H9 (cell line): Measurements from ENCODE around the gene AMMECR1. TPM values are rescaled to one million over a fixed set of nuclear protein-coding genes. Genes with fewer than 3 reads are reported as not detected.

Source experiments
- DNase-seq: peaks from one replicate; pipeline ENCODE4 v3.0.0-alpha.2; 2017
- H2AFZ ChIP-seq: one replicate; pipeline ENCODE4 v1.6.1; 2013; ENCODE audit warnings: mild to moderate bottlenecking, low read length, control low read depth, moderate library complexity
- H2AK5ac ChIP-seq: 2 replicates; pipeline ENCODE4 v1.6.1; 2013; ENCODE audit warnings: low read length, control low read depth, mixed read lengths; ENCODE audit not compliant: insufficient read length
- H2BK120ac ChIP-seq: one replicate; pipeline ENCODE4 v1.6.1; 2013; ENCODE audit warnings: low read depth, mild to moderate bottlenecking, low read length, control low read depth, inconsistent platforms; ENCODE audit not compliant: poor library complexity, severe bottlenecking
- H2BK12ac ChIP-seq: 2 replicates; pipeline ENCODE4 v1.6.1; 2013; ENCODE audit warnings: low read length, control low read depth, mixed read lengths, low read depth; ENCODE audit not compliant: insufficient read length
- H2BK15ac ChIP-seq: 2 replicates; pipeline ENCODE4 v1.6.1; 2013; ENCODE audit warnings: low read depth, low read length, control low read depth
- H2BK20ac ChIP-seq: one replicate; pipeline ENCODE4 v1.6.1; 2013; ENCODE audit warnings: low read depth, mild to moderate bottlenecking, low read length, control low read depth, inconsistent platforms; ENCODE audit not compliant: poor library complexity, severe bottlenecking
- H2BK5ac ChIP-seq: 2 replicates; pipeline ENCODE4 v1.6.1; 2013; ENCODE audit warnings: low read length, control low read depth, mixed read lengths; ENCODE audit not compliant: insufficient read length
- H3K14ac ChIP-seq: 2 replicates; pipeline ENCODE4 v1.6.1; 2013; ENCODE audit warnings: low read length, control low read depth; ENCODE audit not compliant: insufficient read depth
- H3K18ac ChIP-seq: 2 replicates; pipeline ENCODE4 v1.6.1; 2013; ENCODE audit warnings: low read depth, mild to moderate bottlenecking, mixed read lengths, low read length, control low read depth; ENCODE audit not compliant: insufficient read length
- H3K23ac ChIP-seq: 2 replicates; pipeline ENCODE4 v1.6.1; 2013; ENCODE audit warnings: low read length, control low read depth, mixed read lengths, low read depth; ENCODE audit not compliant: insufficient read length
- H3K23me2 ChIP-seq: 2 replicates; pipeline ENCODE4 v1.6.1; 2013; ENCODE audit warnings: low read depth, mild to moderate bottlenecking, mixed read lengths, low read length, control low read depth; ENCODE audit not compliant: insufficient read length, poor library complexity, severe bottlenecking
- H3K27ac ChIP-seq: 2 replicates; pipeline ENCODE4 v1.5.1; 2013; ENCODE audit warnings: low read length, control low read depth, mixed read lengths, low read depth; ENCODE audit not compliant: insufficient read length
- H3K27me3 ChIP-seq: 2 replicates; pipeline ENCODE4 v1.6.1; 2013; ENCODE audit warnings: low read length, control low read depth, inconsistent platforms; ENCODE audit not compliant: insufficient read depth
- H3K4ac ChIP-seq: 2 replicates; pipeline ENCODE4 v1.6.1; 2013; ENCODE audit warnings: low read depth, mild to moderate bottlenecking, control low read depth, inconsistent platforms, low read length, moderate library complexity
- H3K4me1 ChIP-seq: 2 replicates; pipeline ENCODE4 v1.6.1; 2013; ENCODE audit warnings: low read length, control low read depth, inconsistent platforms; ENCODE audit not compliant: insufficient read depth
- H3K4me2 ChIP-seq: 2 replicates; pipeline ENCODE4 v1.6.1; 2013; ENCODE audit warnings: low read length, control low read depth, mixed read lengths; ENCODE audit not compliant: insufficient read length, insufficient read depth
- H3K56ac ChIP-seq: 2 replicates; pipeline ENCODE4 v1.6.1; 2013; ENCODE audit warnings: low read depth, mild to moderate bottlenecking, mixed read lengths, low read length, control low read depth; ENCODE audit not compliant: insufficient read length
- H3K79me1 ChIP-seq: 2 replicates; pipeline ENCODE4 v1.6.1; 2013; ENCODE audit warnings: low read depth, mild to moderate bottlenecking, moderate library complexity, low read length, control low read depth, inconsistent platforms; ENCODE audit not compliant: insufficient read depth, poor library complexity, severe bottlenecking
- H3K79me2 ChIP-seq: 2 replicates; pipeline ENCODE4 v1.6.1; 2013; ENCODE audit warnings: low read length, control low read depth, inconsistent platforms; ENCODE audit not compliant: insufficient read depth
- H3K9ac ChIP-seq: 2 replicates; pipeline ENCODE4 v1.6.1; 2013; ENCODE audit warnings: low read length, control low read depth, mixed read lengths; ENCODE audit not compliant: insufficient read length; ENCODE audit errors: extremely low read depth
- H3K9me3 ChIP-seq: one replicate; pipeline ENCODE4 v1.6.1; 2013; ENCODE audit warnings: low read depth, low read length, inconsistent platforms; ENCODE audit not compliant: control insufficient read depth
- H3T11ph ChIP-seq: one replicate; pipeline ENCODE4 v1.6.1; 2013; ENCODE audit warnings: mild to moderate bottlenecking, low read length, control low read depth, inconsistent platforms
- H4K20me1 ChIP-seq: one replicate; pipeline ENCODE4 v1.6.1; 2013; ENCODE audit not compliant: control insufficient read depth, insufficient read length, insufficient read depth
- H4K5ac ChIP-seq: 2 replicates; pipeline ENCODE4 v1.6.1; 2013; ENCODE audit warnings: low read depth, mild to moderate bottlenecking, mixed read lengths, low read length, control low read depth; ENCODE audit not compliant: insufficient read length
- H4K8ac ChIP-seq: replicated peaks from 2 replicates; pipeline ENCODE4 v1.6.1; 2013; ENCODE audit warnings: low read length, control low read depth, mixed read lengths, low read depth; ENCODE audit not compliant: insufficient read length
- H4K91ac ChIP-seq: 2 replicates; pipeline ENCODE4 v1.6.1; 2013; ENCODE audit warnings: low read depth, mild to moderate bottlenecking, moderate library complexity, mixed read lengths, low read length, control low read depth; ENCODE audit not compliant: insufficient read length
- H3K27ac Mint-ChIP-seq, 3 experiments: 2 replicates in 2 of 3; 3 replicates in 1 of 3; pipeline ENCODE4 v1.8.0; 2020 to 2021; ENCODE audit warnings: mixed read lengths in 3 of 3, mild to moderate bottlenecking in 1 of 3, moderate library complexity in 1 of 3
- H3K27me3 Mint-ChIP-seq: 2 replicates; pipeline ENCODE4 v1.8.0; 2021; ENCODE audit warnings: low read depth, mild to moderate bottlenecking, moderate library complexity, mixed read lengths
- H3K36me3 Mint-ChIP-seq, 3 experiments: 2 replicates in 2 of 3; 3 replicates in 1 of 3; pipeline ENCODE4 v1.8.0; 2020 to 2021; ENCODE audit warnings: low read depth in 3 of 3, mixed read lengths in 3 of 3; ENCODE audit not compliant: insufficient read depth in 1 of 3
- H3K4me1 Mint-ChIP-seq, 2 experiments: 2 replicates each; pipeline ENCODE4 v1.8.0; 2020; ENCODE audit warnings: mixed read lengths in 2 of 2
- H3K4me3 Mint-ChIP-seq, 2 experiments: 2 replicates in 1 of 2; 3 replicates in 1 of 2; pipeline ENCODE4 v1.8.0; 2020 to 2021; ENCODE audit warnings: mild to moderate bottlenecking in 2 of 2, mixed read lengths in 2 of 2, moderate library complexity in 1 of 2
- H3K9me3 Mint-ChIP-seq, 2 experiments: 2 replicates in 1 of 2; 3 replicates in 1 of 2; pipeline ENCODE4 v1.8.0; 2020; ENCODE audit warnings: mild to moderate bottlenecking in 2 of 2, mixed read lengths in 2 of 2, moderate library complexity in 1 of 2
- CTCF ChIP-seq: fragments of 200-600 bp; sonication (generic); conservative IDR thresholded peaks from 3 replicates; pipeline ENCODE4 v1.8.0; 2021; ENCODE audit warnings: antibody characterized with exemption, mild to moderate bottlenecking
- total RNA-seq: library from RNA; stranded (reverse); gene quantifications from 2 replicates; pipeline ENCODE4 v1.2.1, GENCODE V29; 2021

The AMMECR1 gene
- total RNA-seq, 1 experiment from 2014 or later: 28.5 TPM

GRCh38 chrX:110304884-110305283 lies 13.0 kb downstream of the AMMECR1 start:
- Histone ChIP-seq H4K91ac (no peak overlapping the region), H3K4me2 (no peak overlapping the region), H3K18ac (no peak overlapping the region), H4K5ac (no peak overlapping the region), H3K27ac (no peak overlapping the region), H3T11ph (no peak overlapping the region), H3K56ac (no peak overlapping the region), H3K23ac (no peak overlapping the region), H3K9ac (no peak overlapping the region), H3K4ac (no peak overlapping the region), H2BK5ac (no peak overlapping the region), H3K79me1 (peaks cover 3% of the 10 kb centered on the region), H3K4me1 (0 out of 2 replicates have a peak, but pooled peaks cover 2% of the 10 kb centered on the region), H3K23me2 (no peaks in the 10 kb centered on the region), H2AFZ (no peak overlapping the region), H2BK20ac (no peak overlapping the region), H2BK120ac (no peak overlapping the region), H3K27me3 (no peaks in the 10 kb centered on the region), H4K20me1 (no peaks in the 10 kb centered on the region), H3K14ac (no peak overlapping the region), H2BK12ac (no peak overlapping the region), H2AK5ac (no peak overlapping the region), H3K9me3 (no peaks in the 10 kb centered on the region), H3K79me2 (peaks cover 11% of the 10 kb centered on the region; the same call in 1 of the 2 replicates), H4K8ac (no peak overlapping the region), H2BK15ac (no peak overlapping the region)
- DNase-seq: no peak
- no peak overlapping the region for H3K4me3 Mint-ChIP-seq
- H3K27me3 Mint-ChIP-seq: no peaks in the 10 kb centered on the region
- no peak overlapping the region for H3K27ac Mint-ChIP-seq
- no peaks in the 10 kb centered on the region; a peak in 1 of 7 replicates for H3K36me3 Mint-ChIP-seq
- TF ChIP-seq CTCF: no peak
- H3K9me3 Mint-ChIP-seq: no peaks in the 10 kb centered on the region
- H3K4me1 Mint-ChIP-seq: peaks cover 18% of the 10 kb centered on the region in 2 experiments
